ENCODE measurements around the gene BCAS1.

Gene BCAS1

GRCh38 chr20:53925651-53926401 lies 144.6 kb downstream of the BCAS1 start:
- H3K4me3 ChIP-seq (ENCODE audit: low read depth, low read length) = no peak overlapping the region
- no peak for TF ChIP-seq CTCF (IDR thresholded peaks at IDR 0.05; ENCODE audit: low read depth, low read length)

GRCh38 chr20:53923566-53924369 lies 146.6 kb downstream of the BCAS1 start:
- no peak for TF ChIP-seq CTCF (IDR thresholded peaks at IDR 0.05; ENCODE audit: low read depth, low read length)
- no peak overlapping the region for H3K4me3 ChIP-seq (ENCODE audit: low read depth, low read length)

GRCh38 chr20:53922901-53923314 lies 147.5 kb downstream of the BCAS1 start:
- H3K4me3 ChIP-seq (ENCODE audit: low read depth, low read length) = no peak overlapping the region
- no peak for TF ChIP-seq CTCF (IDR thresholded peaks at IDR 0.05; ENCODE audit: low read depth, low read length)

- no peak for TF ChIP-seq CTCF (IDR thresholded peaks at IDR 0.05; ENCODE audit: low read depth, low read length)
- H3K4me3 ChIP-seq (ENCODE audit: low read depth, low read length) = no peak overlapping the region
Measured at GRCh38 chr20:53921443-53921973, 148.9 kb downstream of the BCAS1 start.

GRCh38 chr20:53920647-53921245 lies 149.6 kb downstream of the BCAS1 start:
- no peak overlapping the region for H3K4me3 ChIP-seq (ENCODE audit: low read depth, low read length)
- no peak for TF ChIP-seq CTCF (IDR thresholded peaks at IDR 0.05; ENCODE audit: low read depth, low read length)

- H3K4me3 ChIP-seq (ENCODE audit: low read depth, low read length) = no peak overlapping the region
- TF ChIP-seq CTCF (IDR thresholded peaks at IDR 0.05; ENCODE audit: low read depth, low read length) = no peak
Measured at GRCh38 chr20:53919886-53920285, 150.5 kb downstream of the BCAS1 start.

Data from WI38 (cell line).